Spinal cord (tissue), 4 donors: ENCODE results near the gene SGPP1. TPM values are rescaled to one million over a fixed set of nuclear protein-coding genes. Genes with fewer than 3 reads are reported as not detected.

Source experiments
- polyA plus RNA-seq, 2 donors: library from polyadenylated mRNA; unstranded; fragments of 120-200 nt; gene quantifications; one replicate each; pipeline ENCODE4 v1.2.1, GENCODE V29; 2013; ENCODE audit not compliant: insufficient read length in 2 of 2
- small RNA-seq: library from RNA; depleted of rRNA; stranded (forward); fragments of <200 nt; gene quantifications from one replicate; pipeline ENCODE3, GENCODE V24; 2014; ENCODE audit warnings: low replicate concordance
- total RNA-seq, 2 donors: library from RNA; depleted of rRNA in 1 of 2; stranded (reverse); fragments of 120-200 nt in 1 of 2; fragments of >200 nt in 1 of 2; gene quantifications; one replicate each; pipeline versions ENCODE4 v1.2.3 to v1.2.4, GENCODE V29; 2013 to 2014

The SGPP1 gene
- total and polyA plus RNA-seq, 4 donors, result 17.1 to 52.0 (median 22.5) TPM

Small RNAs within 50 kb of the gene (small RNA-seq; reads per million reads assigned to genes)
- gene AL161670.1 (not detected), gene RF00012 (0.06 reads per million), gene RNU7-116P (not detected)

Other genes starting within 250 kb of the SGPP1 start
- gene PPP2R5E, start 184.7 kb downstream of the SGPP1 start, total RNA-seq, result 10 to 100 TPM; 22.0 to 41.4 TPM
- gene PPP2R5E, start 184.7 kb downstream of the SGPP1 start, polyA plus RNA-seq, result 10 to 100 TPM; 33.8 to 47.5 TPM
- 10 to 100 TPM; 19.4 to 22.6 TPM for gene WDR89, start 86.2 kb downstream of the SGPP1 start, total RNA-seq
- gene WDR89, start 86.2 kb downstream of the SGPP1 start, polyA plus RNA-seq, result 10 to 100 TPM; 11.8 to 14.7 TPM
- gene SYNE2, start 124.9 kb upstream of the SGPP1 start, total RNA-seq, result 10 to 100 TPM; 60.3 to 97.9 TPM
- gene SYNE2, start 124.9 kb upstream of the SGPP1 start, polyA plus RNA-seq, result 10 to 100 TPM; 49.1 to 51.6 TPM